ENCODE data around the gene FXR2.

FXR2 gene

DNA sequence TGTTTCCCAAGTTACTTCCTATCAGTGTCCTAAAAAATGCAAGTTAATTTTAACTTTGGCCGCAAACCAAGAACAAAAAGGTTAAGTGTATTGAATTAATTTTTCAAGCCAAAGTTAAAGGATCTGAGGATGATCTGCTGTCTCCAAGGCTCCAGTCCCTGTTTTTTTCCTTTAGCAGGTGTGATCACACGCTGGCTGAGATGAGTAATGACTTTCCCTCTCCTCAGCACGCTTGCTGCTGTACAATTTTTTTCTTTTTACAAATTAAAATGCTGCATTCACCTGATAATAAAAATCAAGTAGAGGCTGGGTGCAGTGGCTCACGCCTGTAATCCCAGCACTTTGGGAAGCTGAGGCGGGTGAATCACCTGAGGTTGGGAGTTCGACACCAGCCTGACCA lies 69.8 kb downstream of the FXR2 start:
- no peak for DNase-seq

Data from CD4-positive, alpha-beta T cell treated with Interleukin-4 for 1 hour (primary cell).